ENCODE results near the gene HEPH.
"Not testable (repeated sequence)": the region's sequence is repeated elsewhere in the genome, so short reads cannot be mapped to it uniquely, and the experiment has no call there.

Gene HEPH

GRCh38 chrX:66203114-66203513, 39.1 kb downstream of the HEPH start:
- DNase-seq, result no peak

- no peak for DNase-seq
Measured at GRCh38 chrX:66221856-66222255, 57.8 kb downstream of the HEPH start.

- DNase-seq, result no peak
Measured at GRCh38 chrX:66232296-66232695, 68.2 kb downstream of the HEPH start.

GRCh38 chrX:66233209-66233608, 69.2 kb downstream of the HEPH start:
- no peak for DNase-seq

- not testable (repeated sequence) for DNase-seq
Measured at GRCh38 chrX:66233904-66234303, 69.9 kb downstream of the HEPH start.

GRCh38 chrX:66255359-66255967, 91.4 kb downstream of the HEPH start:
- DNase-seq, result no peak

GRCh38 chrX:66262807-66263206, 98.8 kb downstream of the HEPH start:
- no peak for DNase-seq

Measured in AML-193 (cell line).